CD4-positive, alpha-beta memory T cell (primary cell): ENCODE measurements around the gene SGCA. TPM values are rescaled to one million over a fixed set of nuclear protein-coding genes. Genes with fewer than 3 reads are reported as not detected.

Source experiments
- CTCF ChIA-PET: fragments of 350-600 bp; sonication (Branson Sonifier 250); formaldehyde crosslinking; loops from one replicate; lab custom pipeline; 2021; ENCODE audit warnings: inconsistent platforms; ENCODE audit not compliant: partially characterized antibody; lab: Charles Lee
- POLR2A ChIA-PET: fragments of 350-600 bp; sonication (Branson Sonifier 250); formaldehyde crosslinking; loops from one replicate; lab custom pipeline; 2021; ENCODE audit not compliant: partially characterized antibody; lab: Charles Lee
- DNase-seq, 5 donors: peaks; one replicate each; pipeline versions ENCODE4 v3.0.0 to v3.0.0-alpha.2; 2020 to 2022; ENCODE audit warnings: mixed read lengths in 1 of 5
- H3K27ac ChIP-seq: one replicate; pipeline ENCODE4 v1.7.0; 2013; ENCODE audit warnings: low read depth, low read length
- H3K27me3 ChIP-seq: 2 replicates; pipeline ENCODE4 v1.7.0; 2013; ENCODE audit warnings: mild to moderate bottlenecking, low read length, moderate library complexity; ENCODE audit not compliant: insufficient read depth
- H3K36me3 ChIP-seq: 2 replicates; pipeline ENCODE4 v1.7.0; 2013; ENCODE audit warnings: mild to moderate bottlenecking, low read length, moderate library complexity; ENCODE audit not compliant: insufficient read depth
- H3K4me1 ChIP-seq: 2 replicates; pipeline ENCODE4 v1.7.0; 2013; ENCODE audit warnings: mild to moderate bottlenecking, low read length, moderate library complexity; ENCODE audit not compliant: insufficient read depth
- H3K4me3 ChIP-seq, 2 donors: one replicate each; pipeline ENCODE4 v1.7.0; 2013; ENCODE audit warnings: low read length in 2 of 2, mild to moderate bottlenecking in 1 of 2
- H3K9me3 ChIP-seq, 2 donors: one replicate each; pipeline ENCODE4 v1.7.0; 2013; ENCODE audit warnings: low read length in 2 of 2, control low read depth in 1 of 2; ENCODE audit not compliant: control insufficient read depth in 1 of 2
- H3K27ac Mint-ChIP-seq, 7 donors: one replicate each; pipeline ENCODE4 v1.8.0; 2020 to 2021; ENCODE audit warnings: mixed read lengths in 7 of 7, mild to moderate bottlenecking in 6 of 7, inconsistent platforms in 3 of 7, moderate library complexity in 3 of 7
- H3K27me3 Mint-ChIP-seq, 2 donors: one replicate each; pipeline ENCODE4 v1.8.0; 2020 to 2021; ENCODE audit warnings: mixed read lengths in 2 of 2
- H3K36me3 Mint-ChIP-seq, 2 donors: one replicate each; pipeline ENCODE4 v1.8.0; 2020 to 2021; ENCODE audit warnings: mixed read lengths in 2 of 2, inconsistent platforms in 1 of 2, mild to moderate bottlenecking in 1 of 2
- H3K4me1 Mint-ChIP-seq, 4 donors: one replicate each; pipeline ENCODE4 v1.8.0; 2020 to 2021; ENCODE audit warnings: mixed read lengths in 4 of 4, mild to moderate bottlenecking in 1 of 4
- H3K4me3 Mint-ChIP-seq, 8 donors: one replicate each; pipeline ENCODE4 v1.8.0; 2020 to 2021; ENCODE audit warnings: mixed read lengths in 8 of 8, mild to moderate bottlenecking in 7 of 8, moderate library complexity in 6 of 8, inconsistent platforms in 3 of 8
- H3K9me3 Mint-ChIP-seq, 8 donors: one replicate each; pipeline ENCODE4 v1.8.0; 2020 to 2021; ENCODE audit warnings: mixed read lengths in 8 of 8, mild to moderate bottlenecking in 5 of 8, inconsistent platforms in 3 of 8, moderate library complexity in 1 of 8
- intact Hi-C: fragments of 100-400 bp; cut with micrococcal nuclease; formaldehyde crosslinking; loops from one replicate; pipeline ENCODE4 v1.15.1; 2023
- polyA plus RNA-seq, 2 donors: library from polyadenylated mRNA; unstranded; fragments of 300-500 nt; fragmentation: Illumina TruSeq; gene quantifications; one replicate each; pipeline ENCODE4 v1.2.3, GENCODE V29; 2021
- total RNA-seq, 2 experiments: library from RNA; stranded (reverse); gene quantifications; one replicate each; pipeline ENCODE4 v1.2.3, GENCODE V29; 2021

SGCA gene
- total and polyA plus RNA-seq, 4 experiments from 2014 or later = not detected

- peak overlapping the region in 1 of 2 donors; percentile 50 for H3K4me3 ChIP-seq
- H3K4me1 ChIP-seq = peaks cover 16% of the 10 kb centered on the region
- no peaks in the 10 kb centered on the region for H3K36me3 ChIP-seq
- H3K27ac ChIP-seq = peak overlapping the region; percentile 6
- H3K9me3 Mint-ChIP-seq = no peaks in the 10 kb centered on the region
- ChIA-PET CTCF (interaction anchor here (0.6 to 5.6 kb wide), 31 partner anchors 9 to 1873 kb away, joined by 3 to 107 read pairs (median 3); partner anchors contain the start of genes LRRC59, PDK2 and TMEM92), POLR2A (no interaction called here)
- peaks cover 25 to 53% of the 10 kb centered on the region in 2 donors for H3K27me3 Mint-ChIP-seq
- intact Hi-C loops = loop anchor here (1.0 to 2.0 kb wide), 3 partner anchors 59 to 97 kb away; no protein-coding TSS in a partner anchor
- DNase-seq = peak; percentile 68 to 96 (median 81)
- H3K36me3 Mint-ChIP-seq = no peaks in the 10 kb centered on the region
- peaks cover 7 to 39% (median 18%) of the 10 kb centered on the region in 4 donors for H3K4me1 Mint-ChIP-seq
- peak overlapping the region; percentile 50 to 84 (median 75) for H3K4me3 Mint-ChIP-seq
- peak overlapping the region; percentile 80 to 95 (median 91) for H3K27ac Mint-ChIP-seq
- H3K27me3 ChIP-seq = peaks cover 17% of the 10 kb centered on the region
- no peaks in the 10 kb centered on the region for H3K9me3 ChIP-seq
Observed at GRCh38 chr17:50199803-50200456, 34.1 kb downstream of the SGCA start.

GRCh38 chr17:50200457-50201275, 34.9 kb downstream of the SGCA start:
- H3K27ac ChIP-seq = peak overlapping the region; percentile 6
- DNase-seq = peak; percentile 79 to 81 (median 80)
- Mint-ChIP-seq H3K27me3 (peaks cover 33 to 60% of the 10 kb centered on the region in 2 donors), H3K4me1 (peaks cover 8 to 39% (median 18%) of the 10 kb centered on the region in 4 donors), H3K4me3 (peak overlapping the region; percentile 50 to 84 (median 75)), H3K27ac (peak overlapping the region; percentile 80 to 95 (median 91)), H3K9me3 (no peaks in the 10 kb centered on the region), H3K36me3 (no peaks in the 10 kb centered on the region)
- ChIA-PET POLR2A (no interaction called here), CTCF (interaction anchor here (0.6 to 5.6 kb wide), 33 partner anchors 9 to 1874 kb away, joined by 3 to 107 read pairs (median 4); partner anchors contain the start of genes LRRC59, PDK2 and TMEM92)
- no peaks in the 10 kb centered on the region for H3K9me3 ChIP-seq
- H3K4me1 ChIP-seq = peaks cover 16% of the 10 kb centered on the region
- H3K36me3 ChIP-seq = no peaks in the 10 kb centered on the region
- intact Hi-C loops = loop anchor here (1.0 kb wide), 2 partner anchors 73 to 97 kb away; no protein-coding TSS in a partner anchor
- peaks cover 17% of the 10 kb centered on the region for H3K27me3 ChIP-seq
- peak overlapping the region in 1 of 2 donors; percentile 50 for H3K4me3 ChIP-seq

- Mint-ChIP-seq H3K36me3 (no peaks in the 10 kb centered on the region), H3K27ac (peak within 1 kb of the TSS; percentile 80 to 95 (median 91)), H3K4me1 (peaks cover 8 to 39% (median 18%) of the 10 kb centered on the region in 4 donors), H3K9me3 (no peaks in the 10 kb centered on the region), H3K4me3 (peak within 1 kb of the TSS; percentile 69 to 84 (median 75)), H3K27me3 (peaks cover 35 to 64% of the 10 kb centered on the region in 2 donors)
- ChIA-PET POLR2A (no interaction called here), CTCF (interaction anchor here (0.7 to 5.6 kb wide), 13 partner anchors 8 to 212 kb away, joined by 3 to 107 read pairs (median 5); partner anchors contain the start of genes LRRC59 and TMEM92)
- Histone ChIP-seq H3K9me3 (no peaks in the 10 kb centered on the region), H3K36me3 (no peaks in the 10 kb centered on the region), H3K4me3 (peak within 1 kb of the TSS in 1 of 2 donors; percentile 50), H3K27me3 (peaks cover 17% of the 10 kb centered on the region), H3K4me1 (peaks cover 16% of the 10 kb centered on the region), H3K27ac (no peak within 1 kb of the TSS)
- intact Hi-C loops = no loop called here
- DNase-seq = peak in 2 of 5 donors; percentile 8 to 14
Observed at GRCh38 chr17:50201276-50201854, 35.6 kb downstream of the SGCA start, which contains the start of gene COL1A1. Gene COL1A1 (minus strand): TSS chr17:50201631. CDS start chr17:50201513, 118 bp downstream.

- peaks cover 21% of the 10 kb centered on the region for H3K27me3 ChIP-seq
- ChIA-PET CTCF (interaction anchor here (2.2 to 5.6 kb wide), 4 partner anchors 9 to 109 kb away, joined by 6 to 107 read pairs (median 60); partner anchors contain the start of gene TMEM92), POLR2A (no interaction called here)
- no peak overlapping the region for H3K4me3 ChIP-seq
- H3K27ac ChIP-seq = no peak overlapping the region
- H3K36me3 Mint-ChIP-seq = no peaks in the 10 kb centered on the region
- H3K9me3 Mint-ChIP-seq = peaks cover 0 to 1% (median 0%) of the 10 kb centered on the region in 8 donors
- intact Hi-C loops = no loop called here
- no peaks in the 10 kb centered on the region for H3K9me3 ChIP-seq
- H3K36me3 ChIP-seq = no peaks in the 10 kb centered on the region
- H3K4me1 Mint-ChIP-seq = peaks cover 8 to 30% (median 19%) of the 10 kb centered on the region in 4 donors
- H3K27ac Mint-ChIP-seq = peak overlapping the region in 1 of 7 donors; percentile 50
- no peak for DNase-seq
- peaks cover 46 to 71% of the 10 kb centered on the region in 2 donors for H3K27me3 Mint-ChIP-seq
- H3K4me3 Mint-ChIP-seq = no peak overlapping the region
- peaks cover 16% of the 10 kb centered on the region for H3K4me1 ChIP-seq
Observed at GRCh38 chr17:50203086-50203485, 37.3 kb downstream of the SGCA start.

GRCh38 chr17:50203604-50204345, 38.0 kb downstream of the SGCA start:
- H3K36me3 Mint-ChIP-seq = no peaks in the 10 kb centered on the region
- ChIA-PET CTCF (interaction anchor here (0.6 to 5.6 kb wide), 4 partner anchors 27 to 580 kb away, joined by 3 to 90 read pairs (median 4); partner anchors contain the start of gene TMEM92), POLR2A (no interaction called here)
- Histone ChIP-seq H3K27me3 (peaks cover 21% of the 10 kb centered on the region), H3K27ac (no peak overlapping the region), H3K36me3 (no peaks in the 10 kb centered on the region), H3K9me3 (no peaks in the 10 kb centered on the region), H3K4me1 (peaks cover 16% of the 10 kb centered on the region), H3K4me3 (no peak overlapping the region)
- intact Hi-C loops = no loop called here
- peaks cover 0 to 1% (median 0%) of the 10 kb centered on the region in 8 donors for H3K9me3 Mint-ChIP-seq
- DNase-seq = no peak
- H3K27ac Mint-ChIP-seq = no peak overlapping the region
- H3K27me3 Mint-ChIP-seq = peaks cover 49 to 71% of the 10 kb centered on the region in 2 donors
- H3K4me1 Mint-ChIP-seq = peaks cover 6 to 23% (median 14%) of the 10 kb centered on the region in 4 donors
- H3K4me3 Mint-ChIP-seq = no peak overlapping the region

- Histone ChIP-seq H3K4me1 (peaks cover 16% of the 10 kb centered on the region), H3K4me3 (no peak overlapping the region), H3K9me3 (no peaks in the 10 kb centered on the region), H3K27me3 (peaks cover 21% of the 10 kb centered on the region), H3K36me3 (no peaks in the 10 kb centered on the region), H3K27ac (no peak overlapping the region)
- H3K9me3 Mint-ChIP-seq = peaks cover 0 to 1% (median 0%) of the 10 kb centered on the region in 8 donors
- intact Hi-C loops = no loop called here
- H3K4me3 Mint-ChIP-seq = no peak overlapping the region
- ChIA-PET POLR2A (no interaction called here), CTCF (interaction anchor here (0.7 to 5.6 kb wide), 3 partner anchors 68 to 579 kb away, joined by 3 to 90 read pairs (median 3); partner anchors contain the start of gene TMEM92)
- peaks cover 6 to 19% (median 12%) of the 10 kb centered on the region in 4 donors for H3K4me1 Mint-ChIP-seq
- DNase-seq = no peak
- H3K27ac Mint-ChIP-seq = no peak overlapping the region
- no peaks in the 10 kb centered on the region for H3K36me3 Mint-ChIP-seq
- peaks cover 54 to 76% of the 10 kb centered on the region in 2 donors for H3K27me3 Mint-ChIP-seq
Observed at GRCh38 chr17:50204431-50204830, 38.6 kb downstream of the SGCA start.
